ENCODE measurements around the gene HTRA3. TPM values are rescaled to one million over a fixed set of nuclear protein-coding genes. Genes with fewer than 3 reads are reported as not detected.

Gene HTRA3
- total RNA-seq, 1 experiment from 2014 or later: 0.64 TPM

DNA sequence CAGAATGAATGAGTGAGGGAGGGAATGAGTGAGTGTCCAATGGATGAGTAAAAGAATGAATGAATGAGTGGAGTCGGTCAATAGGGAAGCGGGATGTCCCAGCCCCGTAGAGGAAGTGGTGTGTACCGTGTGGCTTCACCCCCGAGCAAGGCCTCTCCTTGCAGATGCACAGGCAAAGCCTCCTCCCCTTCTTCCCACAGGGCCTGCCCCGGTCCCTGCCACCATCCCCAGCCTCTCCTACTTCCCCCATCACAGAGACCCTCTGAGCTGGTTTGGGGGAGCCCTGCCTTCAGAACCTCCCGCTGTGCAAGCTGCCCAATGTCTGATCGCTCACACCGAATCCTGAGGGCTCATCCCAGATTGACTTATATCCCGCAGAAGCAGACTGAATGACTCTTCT, 13.6 kb downstream of the HTRA3 start:
- BruUV-seq (replicated peaks): no TSS peak
- CTCF ChIA-PET: no interaction called here
- intact Hi-C loops (cut with micrococcal nuclease; ENCODE audit: unreplicated experiment): no loop called here

DNA sequence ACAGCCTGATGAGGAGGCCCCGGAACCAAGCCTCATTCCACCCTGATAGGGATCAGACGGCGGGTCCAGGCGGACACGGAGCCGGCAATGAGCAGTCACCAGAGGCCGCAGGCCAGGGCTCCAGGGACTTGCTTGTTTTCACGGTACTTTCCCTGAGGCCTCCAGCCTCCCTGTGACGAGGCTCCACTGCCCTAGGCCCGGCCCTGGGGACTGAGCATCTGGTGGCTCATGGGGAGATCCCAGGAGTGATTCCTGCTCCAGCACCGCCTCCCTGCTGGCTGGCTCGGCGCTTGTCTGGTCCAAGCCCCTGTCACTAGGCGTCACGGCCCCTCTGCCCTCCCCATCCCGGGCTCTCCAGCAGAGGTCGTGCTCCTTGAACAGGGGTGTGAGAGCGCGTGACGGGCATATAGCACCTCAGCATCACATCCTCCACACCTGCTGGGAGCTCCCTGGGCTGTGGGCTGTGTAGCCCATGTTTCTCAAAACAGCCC, 14.1 kb downstream of the HTRA3 start:
- ChIA-PET POLR2A (ENCODE audit: low non-redundant PET) (no interaction called here), CTCF (no interaction called here)
- peaks cover under 1% of the 10 kb centered on the region for H3K4me1 ChIP-seq (ENCODE audit: insufficient read depth, low read length, poor library complexity, severe bottlenecking)
- no peak overlapping the region for H3K4me3 ChIP-seq (ENCODE audit: low read depth, low read length, poor library complexity, severe bottlenecking)
- BruUV-seq (replicated peaks): no TSS peak
- intact Hi-C loops (cut with micrococcal nuclease; ENCODE audit: unreplicated experiment): no loop called here
- no peaks in the 10 kb centered on the region for H3K9me3 ChIP-seq (ENCODE audit: low read depth, low read length, poor library complexity, severe bottlenecking)
- H3K27me3 ChIP-seq (replicated peaks; ENCODE audit: insufficient read depth, low read depth, low read length, poor library complexity): no peaks in the 10 kb centered on the region
- H3K27ac ChIP-seq (ENCODE audit: low read depth, low read length, poor library complexity, severe bottlenecking): no peak overlapping the region
- TF ChIP-seq EZH2 (IDR thresholded peaks at IDR 0.05; ENCODE audit: borderline replicate concordance, low read depth, low read length, poor library complexity, severe bottlenecking): no peak
- TF ChIP-seq, protein P1, sequence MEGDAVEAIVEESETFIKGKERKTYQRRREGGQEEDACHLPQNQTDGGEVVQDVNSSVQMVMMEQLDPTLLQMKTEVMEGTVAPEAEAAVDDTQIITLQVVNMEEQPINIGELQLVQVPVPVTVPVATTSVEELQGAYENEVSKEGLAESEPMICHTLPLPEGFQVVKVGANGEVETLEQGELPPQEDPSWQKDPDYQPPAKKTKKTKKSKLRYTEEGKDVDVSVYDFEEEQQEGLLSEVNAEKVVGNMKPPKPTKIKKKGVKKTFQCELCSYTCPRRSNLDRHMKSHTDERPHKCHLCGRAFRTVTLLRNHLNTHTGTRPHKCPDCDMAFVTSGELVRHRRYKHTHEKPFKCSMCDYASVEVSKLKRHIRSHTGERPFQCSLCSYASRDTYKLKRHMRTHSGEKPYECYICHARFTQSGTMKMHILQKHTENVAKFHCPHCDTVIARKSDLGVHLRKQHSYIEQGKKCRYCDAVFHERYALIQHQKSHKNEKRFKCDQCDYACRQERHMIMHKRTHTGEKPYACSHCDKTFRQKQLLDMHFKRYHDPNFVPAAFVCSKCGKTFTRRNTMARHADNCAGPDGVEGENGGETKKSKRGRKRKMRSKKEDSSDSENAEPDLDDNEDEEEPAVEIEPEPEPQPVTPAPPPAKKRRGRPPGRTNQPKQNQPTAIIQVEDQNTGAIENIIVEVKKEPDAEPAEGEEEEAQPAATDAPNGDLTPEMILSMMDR (conservative IDR thresholded peaks at IDR 0.05; ENCODE audit: low read depth, low read length): no peak
- H3K36me3 ChIP-seq (ENCODE audit: insufficient read depth, low read length, poor library complexity, severe bottlenecking): no peaks in the 10 kb centered on the region
- DNase-seq (ENCODE audit: low spot score): no peak

More for the DNA sequence above, 13.6 kb downstream of the HTRA3 start:
- peaks cover 6% of the 10 kb centered on the region for H3K4me1 ChIP-seq (ENCODE audit: insufficient read depth, low read length, poor library complexity, severe bottlenecking)
- POLR2A ChIA-PET (ENCODE audit: low non-redundant PET): no interaction called here
- H3K27me3 ChIP-seq (replicated peaks; ENCODE audit: insufficient read depth, low read depth, low read length, poor library complexity): no peaks in the 10 kb centered on the region
- no peak for DNase-seq (ENCODE audit: low spot score)
- no peak overlapping the region for H3K27ac ChIP-seq (ENCODE audit: low read depth, low read length, poor library complexity, severe bottlenecking)
- no peak for TF ChIP-seq EZH2 (IDR thresholded peaks at IDR 0.05; ENCODE audit: borderline replicate concordance, low read depth, low read length, poor library complexity, severe bottlenecking)
- TF ChIP-seq, protein P1 (conservative IDR thresholded peaks at IDR 0.05; ENCODE audit: low read depth, low read length): no peak
- no peaks in the 10 kb centered on the region for H3K9me3 ChIP-seq (ENCODE audit: low read depth, low read length, poor library complexity, severe bottlenecking)
- H3K36me3 ChIP-seq (ENCODE audit: insufficient read depth, low read length, poor library complexity, severe bottlenecking): no peaks in the 10 kb centered on the region
- H3K4me3 ChIP-seq (ENCODE audit: low read depth, low read length, poor library complexity, severe bottlenecking): no peak overlapping the region

DNA sequence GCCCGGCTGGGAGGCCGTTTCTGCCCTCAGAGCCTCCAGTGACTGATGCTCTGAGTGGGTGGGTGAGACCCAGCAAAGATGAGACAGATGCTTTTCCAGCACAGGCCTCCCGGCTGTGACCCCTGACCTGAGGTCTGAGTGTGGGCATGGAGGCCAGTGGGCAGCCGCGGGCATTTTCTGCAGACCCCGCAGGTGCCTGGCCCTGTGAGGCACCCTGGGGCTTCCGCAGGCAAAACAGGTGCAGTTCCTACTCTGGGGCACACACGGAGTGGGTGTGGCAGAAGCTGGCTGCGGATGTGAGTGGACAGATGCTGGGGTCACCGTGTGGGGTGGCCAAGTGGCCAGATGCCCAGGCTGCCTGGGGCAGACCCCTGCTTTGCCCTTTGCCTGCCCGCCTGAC, 14.8 kb downstream of the HTRA3 start:
- no peaks in the 10 kb centered on the region for H3K36me3 ChIP-seq (ENCODE audit: insufficient read depth, low read length, poor library complexity, severe bottlenecking)
- H3K27me3 ChIP-seq (replicated peaks; ENCODE audit: insufficient read depth, low read depth, low read length, poor library complexity): no peaks in the 10 kb centered on the region
- intact Hi-C loops (cut with micrococcal nuclease; ENCODE audit: unreplicated experiment): no loop called here
- no peak overlapping the region for H3K4me3 ChIP-seq (ENCODE audit: low read depth, low read length, poor library complexity, severe bottlenecking)
- BruUV-seq (replicated peaks): no TSS peak
- CTCF ChIA-PET: no interaction called here
- POLR2A ChIA-PET (ENCODE audit: low non-redundant PET): no interaction called here
- no peaks in the 10 kb centered on the region for H3K4me1 ChIP-seq (ENCODE audit: insufficient read depth, low read length, poor library complexity, severe bottlenecking)
- DNase-seq (ENCODE audit: low spot score): no peak
- no peaks in the 10 kb centered on the region for H3K9me3 ChIP-seq (ENCODE audit: low read depth, low read length, poor library complexity, severe bottlenecking)
- no peak for TF ChIP-seq EZH2 (IDR thresholded peaks at IDR 0.05; ENCODE audit: borderline replicate concordance, low read depth, low read length, poor library complexity, severe bottlenecking)
- TF ChIP-seq, protein P1 (conservative IDR thresholded peaks at IDR 0.05; ENCODE audit: low read depth, low read length): no peak
- H3K27ac ChIP-seq (ENCODE audit: low read depth, low read length, poor library complexity, severe bottlenecking): no peak overlapping the region
